ENCODE data around the gene ARHGAP36. TPM values are rescaled to one million over a fixed set of nuclear protein-coding genes. Genes with fewer than 3 reads are reported as not detected.

Gene ARHGAP36, protein sequence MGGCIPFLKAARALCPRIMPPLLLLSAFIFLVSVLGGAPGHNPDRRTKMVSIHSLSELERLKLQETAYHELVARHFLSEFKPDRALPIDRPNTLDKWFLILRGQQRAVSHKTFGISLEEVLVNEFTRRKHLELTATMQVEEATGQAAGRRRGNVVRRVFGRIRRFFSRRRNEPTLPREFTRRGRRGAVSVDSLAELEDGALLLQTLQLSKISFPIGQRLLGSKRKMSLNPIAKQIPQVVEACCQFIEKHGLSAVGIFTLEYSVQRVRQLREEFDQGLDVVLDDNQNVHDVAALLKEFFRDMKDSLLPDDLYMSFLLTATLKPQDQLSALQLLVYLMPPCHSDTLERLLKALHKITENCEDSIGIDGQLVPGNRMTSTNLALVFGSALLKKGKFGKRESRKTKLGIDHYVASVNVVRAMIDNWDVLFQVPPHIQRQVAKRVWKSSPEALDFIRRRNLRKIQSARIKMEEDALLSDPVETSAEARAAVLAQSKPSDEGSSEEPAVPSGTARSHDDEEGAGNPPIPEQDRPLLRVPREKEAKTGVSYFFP
- total RNA-seq, result not detected

DNA sequence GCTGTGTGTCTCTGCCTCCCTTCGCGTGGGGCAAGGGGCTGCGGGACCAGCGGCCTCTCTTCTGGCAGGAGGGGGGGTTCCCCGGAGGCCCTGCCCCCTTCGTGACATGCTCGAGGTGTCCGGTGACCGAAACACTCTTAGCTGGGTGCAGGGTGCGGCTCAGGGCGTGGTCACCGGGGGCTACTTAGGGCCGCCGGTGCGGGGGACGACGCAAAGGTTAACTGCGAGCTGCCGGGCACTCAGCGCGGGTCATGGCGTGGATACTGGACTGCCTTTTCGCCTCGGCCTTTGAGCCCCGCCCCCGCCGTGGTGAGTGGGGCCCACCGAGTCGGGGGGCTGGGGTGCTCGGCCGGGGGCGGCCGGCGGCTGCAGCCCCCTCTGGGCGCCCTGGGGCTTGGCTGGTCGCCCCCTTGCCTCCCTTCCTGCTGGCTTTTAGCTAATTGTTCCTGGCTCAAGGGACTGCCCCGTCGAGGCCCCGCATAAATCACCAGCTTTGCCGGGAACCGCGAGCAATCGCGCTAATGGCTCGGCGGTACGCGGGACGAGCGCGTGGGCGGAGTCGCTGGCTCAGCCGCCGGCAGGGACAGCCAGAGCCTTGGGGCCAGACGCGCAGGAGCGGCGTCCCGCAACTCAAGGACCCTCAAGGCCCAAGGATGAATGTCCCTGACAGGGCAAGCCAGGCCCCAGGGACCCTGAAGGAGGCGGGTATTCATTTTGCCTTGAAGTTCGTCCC is at the start of gene ARHGAP36:
Gene ARHGAP36, plus strand, starts transcription at position 211 of the 733 bp plus-strand sequence. CDS start 23,320 bp downstream, outside the sequence.
- intact Hi-C loops (cut with DNase I; ENCODE audit: low total_unique reads), result no loop called here
- no peak for TF ChIP-seq POLR2A (IDR thresholded peaks at IDR 0.05)
- TF ChIP-seq, protein P1, sequence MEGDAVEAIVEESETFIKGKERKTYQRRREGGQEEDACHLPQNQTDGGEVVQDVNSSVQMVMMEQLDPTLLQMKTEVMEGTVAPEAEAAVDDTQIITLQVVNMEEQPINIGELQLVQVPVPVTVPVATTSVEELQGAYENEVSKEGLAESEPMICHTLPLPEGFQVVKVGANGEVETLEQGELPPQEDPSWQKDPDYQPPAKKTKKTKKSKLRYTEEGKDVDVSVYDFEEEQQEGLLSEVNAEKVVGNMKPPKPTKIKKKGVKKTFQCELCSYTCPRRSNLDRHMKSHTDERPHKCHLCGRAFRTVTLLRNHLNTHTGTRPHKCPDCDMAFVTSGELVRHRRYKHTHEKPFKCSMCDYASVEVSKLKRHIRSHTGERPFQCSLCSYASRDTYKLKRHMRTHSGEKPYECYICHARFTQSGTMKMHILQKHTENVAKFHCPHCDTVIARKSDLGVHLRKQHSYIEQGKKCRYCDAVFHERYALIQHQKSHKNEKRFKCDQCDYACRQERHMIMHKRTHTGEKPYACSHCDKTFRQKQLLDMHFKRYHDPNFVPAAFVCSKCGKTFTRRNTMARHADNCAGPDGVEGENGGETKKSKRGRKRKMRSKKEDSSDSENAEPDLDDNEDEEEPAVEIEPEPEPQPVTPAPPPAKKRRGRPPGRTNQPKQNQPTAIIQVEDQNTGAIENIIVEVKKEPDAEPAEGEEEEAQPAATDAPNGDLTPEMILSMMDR (IDR thresholded peaks at IDR 0.05), result no peak
- no peak within 1 kb of the TSS for H3K4me3 ChIP-seq (ENCODE audit: low read depth, poor library complexity, severe bottlenecking)
- WGBS, 2 donors, result 35% methylated on average over 38 of the region's 62 CpGs; no CpG with 5 or more reads in 1 of the 2 donors
- no peak for DNase-seq (ENCODE audit: low spot score in 2 of 2)

DNA sequence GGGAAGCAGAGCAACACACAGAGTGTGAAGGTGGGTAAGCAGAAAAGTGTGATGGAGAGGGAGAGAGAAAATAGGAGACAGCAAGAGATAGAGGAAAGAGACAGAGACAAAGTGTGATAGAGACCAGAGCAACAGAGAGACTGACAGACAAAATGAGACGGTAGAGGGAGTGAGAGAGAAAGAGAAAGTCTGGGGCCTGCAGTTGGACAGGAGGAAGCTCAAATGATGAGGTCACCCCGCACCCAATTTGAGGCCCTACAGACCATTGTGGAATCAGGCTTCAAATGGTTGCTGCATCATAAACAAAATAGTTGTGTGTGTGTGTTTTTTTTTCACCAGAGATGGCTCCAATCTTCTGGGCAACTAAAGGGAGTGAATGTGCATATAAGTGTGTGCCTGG is 48.0 kb upstream of the ARHGAP36 start:
- TF ChIP-seq, protein P1 (IDR thresholded peaks at IDR 0.05), result no peak
- no peak for TF ChIP-seq POLR2A (IDR thresholded peaks at IDR 0.05)
- intact Hi-C loops (cut with DNase I; ENCODE audit: low total_unique reads), result no loop called here
- no peak for DNase-seq (ENCODE audit: low spot score in 2 of 2)
- 69 to 80% methylated on average over 2 of the region's 2 CpGs for WGBS, 2 donors
- H3K4me3 ChIP-seq (ENCODE audit: low read depth, poor library complexity, severe bottlenecking), result no peak overlapping the region

DNA sequence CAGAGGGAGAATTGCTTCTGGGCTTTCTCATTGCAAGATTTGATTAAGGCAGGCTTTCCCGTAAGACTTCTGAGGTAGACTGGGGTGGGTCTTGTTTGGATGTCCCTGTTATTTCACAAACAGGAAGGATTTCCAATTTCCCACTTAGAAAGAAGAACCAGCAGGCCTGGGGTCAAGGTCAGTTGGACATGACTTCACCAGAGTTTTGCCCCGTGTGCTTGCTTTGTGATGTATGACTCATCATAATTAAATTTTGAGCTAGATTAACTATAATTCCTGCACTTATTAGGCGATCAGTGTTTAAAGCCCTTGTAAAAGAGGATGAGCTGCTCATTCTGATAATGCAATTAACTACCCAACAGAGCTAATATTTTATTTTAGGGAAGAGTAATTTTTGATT is 32.8 kb upstream of the ARHGAP36 start:
- intact Hi-C loops (cut with DNase I; ENCODE audit: low total_unique reads), result no loop called here
- H3K4me3 ChIP-seq (ENCODE audit: low read depth, poor library complexity, severe bottlenecking), result no peak overlapping the region
- no peak for DNase-seq (ENCODE audit: low spot score in 2 of 2)
- WGBS, 2 donors, result 43 to 61% methylated on average over 3 of the region's 3 CpGs
- TF ChIP-seq, protein P1 (IDR thresholded peaks at IDR 0.05), result no peak
- TF ChIP-seq POLR2A (IDR thresholded peaks at IDR 0.05), result no peak

DNA sequence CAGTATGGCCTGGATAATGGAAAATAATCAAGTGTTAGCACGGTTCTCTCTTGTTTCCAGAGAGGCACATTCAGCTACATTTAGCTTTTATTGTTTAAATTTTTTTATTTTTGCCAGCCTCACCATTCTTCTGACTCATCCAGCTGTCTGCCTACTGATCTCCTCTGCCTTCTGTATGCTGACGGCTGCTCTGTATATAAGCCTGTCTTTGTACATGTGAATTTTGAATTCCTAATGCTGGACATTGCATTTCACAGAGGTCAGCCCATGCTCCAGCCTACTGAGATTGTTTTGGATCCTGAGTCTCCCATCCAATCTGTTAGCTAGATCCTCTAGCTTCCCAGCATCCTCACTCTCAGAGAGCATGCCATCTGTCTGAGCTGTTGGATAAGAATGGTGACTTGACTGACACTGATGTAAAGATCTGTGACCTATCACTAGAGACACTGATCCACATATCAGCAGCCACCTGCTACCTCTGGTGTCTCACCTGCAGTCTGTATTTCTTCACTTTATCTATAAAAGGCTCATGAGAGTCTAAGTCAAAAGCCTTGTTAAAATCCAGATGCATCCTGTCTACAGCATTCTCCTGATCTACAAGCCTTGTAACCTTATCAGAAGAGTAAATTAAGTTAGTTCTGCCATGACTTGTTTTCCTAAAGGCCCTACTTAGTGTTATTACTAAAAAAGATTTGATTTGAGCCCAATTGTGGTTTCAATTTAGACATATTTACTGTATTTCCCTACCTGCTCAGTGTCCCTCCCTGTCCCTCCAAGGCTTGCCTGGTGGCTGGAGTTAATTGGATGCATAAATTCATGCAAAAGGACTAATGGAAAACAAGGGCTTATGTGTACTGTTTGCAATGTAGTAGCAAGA is 25.6 kb upstream of the ARHGAP36 start:
- no peak for TF ChIP-seq POLR2A (IDR thresholded peaks at IDR 0.05)
- TF ChIP-seq, protein P1 (IDR thresholded peaks at IDR 0.05), result no peak
- intact Hi-C loops (cut with DNase I; ENCODE audit: low total_unique reads), result no loop called here
- no peak overlapping the region for H3K4me3 ChIP-seq (ENCODE audit: low read depth, poor library complexity, severe bottlenecking)
- 56 to 74% methylated on average over 2 of the region's 2 CpGs for WGBS, 2 donors
- DNase-seq (ENCODE audit: low spot score in 2 of 2), result no peak

DNA sequence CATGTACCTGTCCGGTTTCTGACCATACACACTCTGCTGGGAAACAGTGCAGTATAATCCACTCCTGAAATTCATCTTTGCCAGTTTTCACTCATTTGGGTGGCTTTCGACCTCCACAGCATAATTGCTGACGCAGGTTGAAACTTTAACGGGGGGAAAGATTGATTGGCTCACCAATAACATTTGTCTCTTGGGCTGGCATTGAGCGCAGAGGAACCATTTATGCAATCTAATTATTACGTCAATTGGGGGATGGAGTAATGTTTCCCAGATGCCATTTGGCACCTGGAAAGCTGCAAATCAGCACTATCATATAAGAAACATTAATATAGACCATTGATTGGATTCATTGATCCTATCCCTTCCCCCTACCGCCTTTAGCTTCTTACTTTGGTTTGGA is 24.1 kb upstream of the ARHGAP36 start:
- 56 to 57% methylated on average over 7 of the region's 7 CpGs for WGBS, 2 donors
- intact Hi-C loops (cut with DNase I; ENCODE audit: low total_unique reads), result no loop called here
- H3K4me3 ChIP-seq (ENCODE audit: low read depth, poor library complexity, severe bottlenecking), result no peak overlapping the region
- TF ChIP-seq POLR2A (IDR thresholded peaks at IDR 0.05), result no peak
- TF ChIP-seq, protein P1 (IDR thresholded peaks at IDR 0.05), result no peak
- no peak for DNase-seq (ENCODE audit: low spot score in 2 of 2)
